Left lung (tissue), 10 donors: Measurements from ENCODE around the gene TGFBR3L. TPM values are rescaled to one million over a fixed set of nuclear protein-coding genes. Genes with fewer than 3 reads are reported as not detected.

Experiments used
- ATAC-seq: fragments of 200-7000 bp; cut with Tn5 transposase; one replicate; pipeline ENCODE4 v1.9.1; 2020; ENCODE audit warnings: moderate library complexity
- DNase-seq, 4 donors: peaks; one replicate each; pipeline ENCODE4 v3.0.0-alpha.2; 2013 to 2020
- H3K27ac ChIP-seq, 2 donors: fragments of 200-600 bp; sonication (generic) in 1 of 2; one replicate each; pipeline versions ENCODE4 v1.5.0 to v1.8.0; 2020 to 2021
- H3K27me3 ChIP-seq, 2 donors: fragments of 200-600 bp; sonication (generic) in 1 of 2; one replicate each; pipeline versions ENCODE4 v1.5.0 to v1.8.0; 2020 to 2021
- H3K36me3 ChIP-seq, 2 donors: fragments of 200-600 bp; sonication (generic) in 1 of 2; one replicate each; pipeline versions ENCODE4 v1.5.0 to v1.8.0; 2020 to 2021
- H3K4me1 ChIP-seq, 2 donors: fragments of 200-600 bp; one replicate each; pipeline ENCODE4 v1.8.0; 2021
- H3K4me3 ChIP-seq, 2 donors: fragments of 200-600 bp; sonication (generic) in 1 of 2; one replicate each; pipeline versions ENCODE4 v1.5.0 to v1.8.0; 2020 to 2021; ENCODE audit warnings: mild to moderate bottlenecking in 1 of 2
- H3K9me3 ChIP-seq, 2 donors: fragments of 200-600 bp; sonication (generic) in 1 of 2; one replicate each; pipeline versions ENCODE4 v1.5.0 to v1.8.0; 2020 to 2021
- CTCF ChIP-seq, 2 donors: fragments of 200-600 bp; sonication (generic) in 1 of 2; IDR thresholded peaks; one replicate each; pipeline versions ENCODE4 v1.5.0 to v1.8.0; 2021; ENCODE audit warnings: antibody characterized with exemption in 2 of 2
- intact Hi-C, 2 donors: fragments of 100-400 bp; cut with DNase I; formaldehyde crosslinking; loops; one replicate each; pipeline versions ENCODE4 v1.11.2 to v1.14.2; 2022
- polyA plus RNA-seq, 6 donors: library from polyadenylated mRNA; unstranded; fragments of 120-200 nt; gene quantifications; one replicate each; pipeline ENCODE4 v1.2.1, GENCODE V29; 2013; ENCODE audit not compliant: insufficient read length in 6 of 6
- total RNA-seq, 2 donors: library from RNA; stranded (reverse); fragmentation: NEBNext Ultra II Directional; extraction: Animal tissue kit (Norgen Biotek cat#: 25700); gene quantifications; one replicate each; pipeline ENCODE4 v1.2.1, GENCODE V29; 2021
- donor health status: DM: no; HTN: yes; CAD: no.
- donor health status: DM: no; HTN: no; CAD: no.

Gene TGFBR3L
- total and polyA plus RNA-seq, 8 donors = 0.11 to 0.55 (median 0.24) TPM; not detected in 2

DNA sequence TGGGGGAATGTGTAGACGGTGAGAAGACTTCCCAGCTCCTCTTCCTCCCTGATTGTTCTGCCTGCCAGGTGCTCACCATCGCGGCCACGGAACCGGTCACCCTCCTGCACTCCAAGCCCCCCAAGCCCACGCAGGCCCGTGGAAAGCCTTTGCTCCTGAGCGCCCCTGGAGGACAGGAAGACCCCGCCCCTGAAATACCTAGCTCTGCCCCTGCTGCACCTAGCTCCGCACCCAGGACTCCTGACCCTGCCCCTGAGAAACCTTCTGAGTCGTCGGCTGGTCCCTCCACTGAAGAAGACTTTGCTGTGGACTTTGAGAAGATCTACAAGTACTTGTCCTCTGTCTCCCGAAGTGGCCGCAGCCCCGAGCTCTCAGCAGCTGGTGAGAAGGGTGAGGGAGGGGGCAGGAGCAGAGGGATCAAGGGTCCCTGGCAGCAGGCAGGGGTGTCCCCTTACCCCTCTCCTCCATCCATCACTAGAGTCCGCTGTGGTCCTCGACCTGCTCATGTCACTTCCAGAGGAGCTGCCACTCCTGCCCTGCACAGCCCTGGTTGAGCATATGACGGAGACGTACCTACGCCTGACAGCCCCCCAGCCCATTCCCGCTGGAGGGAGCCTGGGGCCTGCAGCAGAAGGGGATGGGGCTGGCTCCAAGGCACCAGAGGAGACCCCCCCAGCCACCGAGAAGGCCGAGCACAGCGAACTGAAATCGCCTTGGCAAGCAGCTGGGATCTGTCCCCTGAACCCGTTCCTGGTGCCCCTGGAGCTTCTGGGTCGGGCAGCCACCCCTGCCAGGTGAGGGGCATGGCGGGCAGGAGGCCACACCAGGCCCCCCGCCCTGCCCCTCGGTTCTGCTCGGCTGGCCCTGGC lies 7.6 kb downstream of the TGFBR3L start:
- H3K27me3 ChIP-seq = peaks cover 20 to 40% of the 10 kb centered on the region in 2 donors
- no peak for ATAC-seq
- H3K4me1 ChIP-seq = peaks cover 27 to 66% of the 10 kb centered on the region in 2 donors
- H3K27ac ChIP-seq = no peak overlapping the region
- no peaks in the 10 kb centered on the region for H3K9me3 ChIP-seq
- peak in 1 of 4 donors; percentile 69 for DNase-seq
- intact Hi-C loops = no loop called here
- H3K36me3 ChIP-seq = peaks cover 0 to 25% of the 10 kb centered on the region in 2 donors
- TF ChIP-seq CTCF (IDR thresholded peaks at IDR 0.05) = no peak
- H3K4me3 ChIP-seq = peak overlapping the region in 1 of 2 donors; percentile 72

DNA sequence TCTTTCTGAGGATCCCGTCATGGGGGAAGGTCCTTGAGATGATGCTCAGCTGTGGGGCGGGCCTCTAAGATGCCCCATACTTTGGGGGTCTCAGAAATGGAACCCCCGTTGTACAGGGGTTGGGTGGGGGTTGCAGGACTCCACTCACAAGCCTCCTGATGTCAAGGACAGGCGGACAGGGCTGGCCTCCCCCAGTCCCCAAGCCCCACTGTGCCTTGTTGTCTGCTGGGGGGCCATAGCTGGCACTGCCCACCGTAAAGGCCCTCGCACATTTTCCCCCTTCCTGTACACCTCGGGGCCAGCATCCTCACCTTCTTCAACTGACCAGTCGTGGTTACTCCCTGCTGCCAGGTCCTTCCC lies 8.2 kb downstream of the TGFBR3L start:
- ATAC-seq = no peak
- peaks cover 21 to 60% of the 10 kb centered on the region in 2 donors for H3K4me1 ChIP-seq
- H3K36me3 ChIP-seq = peaks cover 0 to 29% of the 10 kb centered on the region in 2 donors
- H3K4me3 ChIP-seq = no peak overlapping the region
- intact Hi-C loops = no loop called here
- no peak for DNase-seq
- peaks cover 14 to 34% of the 10 kb centered on the region in 2 donors for H3K27me3 ChIP-seq
- no peak overlapping the region for H3K27ac ChIP-seq
- TF ChIP-seq CTCF (IDR thresholded peaks at IDR 0.05) = no peak
- H3K9me3 ChIP-seq = no peaks in the 10 kb centered on the region

GRCh38 chr19:7923295-7924191 lies 8.9 kb downstream of the TGFBR3L start:
- Histone ChIP-seq H3K27me3 (peaks cover 6 to 26% of the 10 kb centered on the region in 2 donors), H3K4me3 (no peak overlapping the region), H3K36me3 (peaks cover 0 to 30% of the 10 kb centered on the region in 2 donors), H3K4me1 (peaks cover 19 to 54% of the 10 kb centered on the region in 2 donors), H3K27ac (no peak overlapping the region), H3K9me3 (no peaks in the 10 kb centered on the region)
- no peak for ATAC-seq
- intact Hi-C loops = no loop called here
- DNase-seq = peak in 1 of 4 donors; percentile 81
- no peak for TF ChIP-seq CTCF (IDR thresholded peaks at IDR 0.05)

DNA sequence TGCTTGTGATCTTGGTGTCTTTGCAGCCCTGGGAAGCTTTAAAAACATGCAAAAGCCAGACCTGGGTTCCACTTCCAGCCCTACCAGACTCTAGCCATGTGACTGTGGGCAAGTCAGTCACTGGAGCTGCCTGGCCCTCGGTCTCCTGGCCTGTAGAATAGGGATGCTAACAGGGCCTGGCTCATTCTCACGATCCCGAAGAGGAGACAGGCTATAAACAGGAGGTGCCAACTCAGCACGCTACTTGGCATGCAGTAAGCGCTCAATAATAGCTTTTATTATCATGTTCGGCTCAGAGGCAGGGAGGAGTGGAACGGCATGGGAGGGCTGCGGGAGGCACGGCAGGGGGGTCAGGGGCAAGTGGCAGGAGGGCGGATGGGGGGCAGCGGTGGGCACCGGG lies 9.6 kb downstream of the TGFBR3L start:
- Histone ChIP-seq H3K4me3 (no peak overlapping the region), H3K36me3 (peaks cover 0 to 30% of the 10 kb centered on the region in 2 donors), H3K27me3 (peaks cover 0 to 19% of the 10 kb centered on the region in 2 donors), H3K27ac (no peak overlapping the region), H3K9me3 (no peaks in the 10 kb centered on the region), H3K4me1 (peaks cover 19 to 47% of the 10 kb centered on the region in 2 donors)
- intact Hi-C loops = no loop called here
- ATAC-seq (no peak), DNase-seq (no peak)
- TF ChIP-seq CTCF (IDR thresholded peaks at IDR 0.05) = no peak
